GM19035 (cell line): ENCODE measurements around the gene IGF2.

ENCODE experiments used
- ATAC-seq: cut with Tn5 transposase; IDR thresholded peaks from one replicate; pipeline ENCODE4 v1.9.1; 2021; ENCODE audit not compliant: unreplicated experiment

The IGF2 gene

DNA sequence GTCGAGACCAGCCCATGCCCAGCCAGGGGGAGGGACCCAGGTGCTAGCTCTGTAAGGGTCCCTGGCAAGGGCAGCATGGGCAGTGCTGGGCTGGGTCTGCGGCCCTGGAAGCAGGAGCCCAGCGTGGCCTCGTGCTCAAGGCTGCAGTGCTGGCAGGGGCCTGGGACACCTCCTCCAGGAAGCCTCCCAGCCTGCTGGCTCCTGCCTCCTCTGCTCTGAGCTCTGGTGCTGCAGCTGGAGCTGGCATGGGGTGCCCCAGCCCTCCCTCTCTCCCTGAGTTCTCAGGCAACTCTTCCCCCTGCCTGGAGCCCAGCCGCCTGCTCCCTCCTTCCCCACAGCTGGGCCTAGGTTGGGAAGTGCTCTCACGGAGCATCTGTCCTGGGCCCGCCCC is 15.0 kb upstream of the IGF2 start:
- no peak for ATAC-seq

DNA sequence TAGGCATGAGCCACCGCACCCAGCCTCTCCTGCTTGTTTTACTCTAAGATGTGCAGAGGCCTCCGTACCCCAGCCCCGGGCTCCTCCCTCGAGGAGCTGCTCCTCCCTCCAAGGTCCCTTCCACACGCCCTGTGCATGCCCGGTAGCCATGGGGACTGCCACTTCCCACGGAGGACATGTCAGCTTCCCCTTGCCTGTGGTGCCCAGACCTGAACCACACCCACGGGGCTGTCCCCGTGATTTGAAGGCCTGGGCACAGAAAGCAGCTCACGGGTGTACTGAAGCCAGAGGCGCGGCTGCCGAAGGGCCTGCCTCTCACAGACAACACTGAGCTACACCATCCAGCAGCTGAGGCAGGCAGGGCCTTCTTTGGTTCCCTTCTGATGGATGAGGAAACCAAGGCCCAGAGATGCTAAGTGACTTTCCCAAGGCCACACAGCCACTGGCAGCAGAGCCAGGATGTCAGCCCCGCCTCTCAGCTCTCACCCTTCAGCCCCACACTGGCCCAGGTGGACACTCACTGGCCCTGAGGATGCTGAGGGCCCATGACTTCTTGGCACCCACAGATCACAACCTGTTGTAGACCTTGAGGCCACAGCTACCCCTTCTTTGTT is 14.5 kb upstream of the IGF2 start:
- no peak for ATAC-seq

DNA sequence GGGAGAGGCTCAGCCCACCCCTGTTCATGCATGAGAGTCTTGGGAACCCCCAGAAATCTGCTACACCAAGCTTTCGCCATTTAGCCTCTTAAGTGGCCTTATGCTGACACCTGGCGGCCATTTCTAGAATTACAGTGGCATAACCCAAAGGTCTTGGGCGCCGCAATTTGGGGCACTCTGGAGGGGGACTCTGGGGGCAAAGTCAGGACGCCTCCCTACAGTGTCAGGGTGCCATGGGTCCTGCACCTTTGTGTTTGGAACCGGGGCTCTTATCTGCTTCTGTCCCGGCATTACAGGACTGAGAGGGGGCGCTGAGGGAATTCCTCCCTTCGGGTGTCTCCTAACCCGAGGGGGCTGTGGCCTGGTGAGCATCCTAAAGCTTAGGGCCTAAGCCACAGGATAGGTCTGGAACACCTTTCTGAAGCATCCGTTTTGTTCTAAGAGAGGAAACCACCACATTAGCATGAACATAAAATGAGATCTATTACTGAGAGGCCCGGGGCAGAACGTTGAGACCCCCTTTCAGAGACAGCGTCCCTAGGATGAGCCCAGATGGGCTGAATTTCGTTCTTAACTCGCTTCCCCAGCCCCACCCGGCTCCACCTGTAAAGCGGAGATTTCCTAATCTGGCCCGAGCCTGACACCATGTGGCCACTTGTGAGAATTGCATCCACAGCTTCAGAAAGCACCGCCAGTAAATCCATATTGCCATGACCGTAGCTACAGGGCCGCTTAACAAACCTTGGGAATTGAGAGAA is 12.5 kb upstream of the IGF2 start:
- no peak for ATAC-seq

DNA sequence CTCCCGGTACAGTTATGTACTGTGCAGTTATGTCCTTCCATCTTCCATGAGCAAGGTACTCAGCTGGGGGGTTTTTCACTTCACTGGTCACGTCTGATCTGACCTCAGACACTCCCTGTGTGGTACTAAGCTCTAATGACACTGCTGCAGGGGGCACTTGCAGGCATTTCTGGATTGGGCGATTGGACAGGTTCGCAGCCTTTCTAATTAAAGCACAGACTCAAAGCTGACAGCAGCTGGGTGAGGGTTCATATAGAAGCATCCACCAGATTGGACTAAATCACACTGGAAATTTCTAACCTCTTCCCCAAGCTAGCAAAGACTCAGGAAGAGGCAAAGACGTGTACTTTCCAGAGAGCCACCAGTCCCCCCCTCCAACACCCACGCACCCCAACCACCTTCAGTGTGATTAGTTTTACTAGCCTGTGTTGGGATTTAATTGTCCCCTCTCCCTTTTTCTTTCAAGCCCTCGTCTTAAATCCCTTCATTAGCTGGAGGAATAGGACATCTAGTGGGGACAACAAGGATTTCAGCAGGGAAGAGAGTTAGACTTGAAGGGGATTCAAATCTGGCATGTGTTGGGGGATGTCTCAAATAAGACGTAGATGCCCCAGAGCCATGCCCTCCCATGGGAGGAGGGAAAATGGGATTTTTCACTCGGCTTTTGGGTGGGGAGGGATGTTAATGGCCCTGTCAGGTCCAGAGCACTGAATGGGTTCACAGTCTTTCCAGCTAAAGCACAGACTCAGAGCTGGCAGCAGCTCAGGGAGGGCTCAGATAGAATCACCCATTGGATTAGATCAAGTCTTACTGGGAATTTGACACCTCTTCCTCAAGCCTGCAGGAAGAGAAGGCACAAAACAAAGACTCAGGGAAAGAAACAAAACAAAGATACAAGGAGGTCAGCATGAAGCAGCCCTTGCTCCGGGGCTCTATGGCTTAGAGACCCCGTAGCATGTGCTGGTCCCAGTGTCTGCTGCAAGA is 11.0 kb upstream of the IGF2 start:
- ATAC-seq = no peak

DNA sequence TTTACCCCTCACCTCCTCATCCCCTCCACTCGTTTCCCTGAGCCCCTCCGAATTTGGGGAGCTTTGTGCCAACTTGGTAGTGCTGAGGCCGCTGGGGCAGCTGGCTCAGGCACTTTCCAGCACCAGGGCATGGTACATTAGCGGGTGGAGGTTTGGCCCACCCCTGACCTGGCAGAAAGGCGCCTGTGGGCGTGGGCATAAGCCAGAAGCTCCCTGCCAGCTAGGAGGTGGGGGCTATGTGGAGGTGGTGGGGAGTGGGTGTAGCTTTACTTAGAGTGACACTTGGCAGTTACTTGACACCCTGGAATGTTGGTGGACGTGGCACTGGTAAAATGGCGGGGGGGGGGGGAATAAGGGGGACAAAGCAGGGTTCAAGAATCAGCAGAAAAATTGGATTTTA is 10.3 kb upstream of the IGF2 start:
- ATAC-seq = no peak

DNA sequence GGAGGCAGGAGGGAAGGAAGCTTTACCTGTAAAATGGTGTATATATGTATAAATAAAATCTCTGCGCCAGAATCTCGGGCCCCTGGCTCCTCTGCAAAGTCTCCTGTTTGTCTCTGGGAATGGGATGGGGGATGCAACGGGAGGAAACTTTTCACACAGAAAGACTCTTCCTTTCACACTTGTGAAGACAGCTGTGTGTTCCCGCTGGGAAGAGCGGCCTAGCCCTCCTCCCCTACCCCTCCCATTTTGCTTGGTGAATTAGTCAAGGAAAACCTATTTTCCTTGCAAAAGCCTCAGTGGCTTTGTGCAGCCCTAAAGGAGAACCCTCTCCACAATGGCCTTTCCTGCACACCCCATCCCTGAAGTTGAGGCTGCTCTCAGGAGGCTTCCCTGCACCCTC is 9.4 kb upstream of the IGF2 start:
- ATAC-seq = no peak

DNA sequence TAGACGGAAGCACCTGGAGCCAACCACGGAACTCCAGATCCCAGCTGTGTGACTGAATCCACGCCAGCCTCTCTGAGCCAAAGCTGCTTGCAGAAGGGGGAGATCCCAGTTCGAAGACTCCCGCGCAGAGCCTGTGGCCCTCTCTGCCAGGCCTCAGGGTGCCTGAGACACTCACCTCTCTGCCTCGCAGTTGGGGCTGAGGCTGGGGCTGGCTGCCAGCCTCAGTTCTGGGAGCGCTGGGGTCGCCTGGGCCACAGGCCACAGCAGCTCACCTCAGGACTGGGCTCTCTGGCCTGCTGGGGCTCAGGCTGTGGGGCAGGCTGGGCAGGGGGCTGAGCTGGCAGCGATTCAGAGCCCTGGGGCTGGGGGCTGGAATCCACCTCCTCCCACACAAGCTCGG is 8.2 kb upstream of the IGF2 start:
- no peak for ATAC-seq

DNA sequence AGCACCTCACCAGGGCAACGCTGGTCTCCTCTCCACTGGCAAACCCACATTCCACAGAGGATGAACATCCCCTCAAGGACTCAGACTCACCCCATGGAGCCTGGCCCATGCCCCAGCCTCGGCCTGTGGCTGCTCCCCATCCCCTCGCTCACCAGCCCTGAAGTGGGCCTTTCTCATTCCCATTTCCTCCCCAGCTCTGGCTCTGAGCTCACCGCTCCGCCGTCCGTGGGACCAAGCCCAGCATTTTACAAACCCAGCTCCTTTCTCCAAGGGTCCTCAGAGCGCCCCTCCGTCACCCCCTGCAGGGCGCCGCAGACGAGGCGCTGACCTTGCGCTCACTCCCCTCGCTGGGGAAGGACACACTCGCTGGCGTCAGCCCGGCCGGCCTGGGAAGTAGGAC is 6.9 kb upstream of the IGF2 start:
- no peak for ATAC-seq

DNA sequence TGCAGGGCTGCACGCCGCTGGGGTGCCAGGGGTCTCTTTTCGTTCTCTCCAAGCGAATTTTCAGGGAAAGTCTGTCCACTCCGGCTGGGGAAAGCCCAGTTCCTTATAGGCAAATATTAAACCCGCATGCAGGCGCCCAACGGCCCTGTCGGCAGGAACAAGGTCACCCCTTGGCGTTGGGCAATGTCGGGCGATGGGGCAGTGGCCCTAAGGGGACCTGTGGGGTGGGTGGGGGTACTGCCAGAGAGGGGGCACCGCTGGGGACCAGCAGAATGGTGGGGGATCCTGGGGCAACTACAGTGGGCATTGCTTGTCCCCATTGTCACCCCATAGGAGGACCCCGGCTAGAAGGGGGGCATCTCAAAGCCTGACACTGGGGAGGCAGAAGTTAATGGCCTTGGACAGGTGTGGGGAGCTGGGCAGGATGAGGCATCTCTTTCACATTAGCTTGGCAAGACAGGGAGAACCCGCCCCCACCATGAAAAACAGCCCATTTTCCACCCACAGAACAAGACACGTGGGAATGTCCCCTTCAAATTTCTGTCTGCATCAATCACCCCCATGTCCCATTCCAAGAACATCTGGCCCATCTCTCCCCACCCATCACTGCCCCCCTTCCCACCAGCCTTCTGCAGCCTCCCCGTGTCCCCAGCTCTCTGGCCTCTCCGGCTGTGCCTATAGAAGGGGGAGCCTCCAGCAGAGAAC is 5.5 kb upstream of the IGF2 start:
- ATAC-seq = no peak

DNA sequence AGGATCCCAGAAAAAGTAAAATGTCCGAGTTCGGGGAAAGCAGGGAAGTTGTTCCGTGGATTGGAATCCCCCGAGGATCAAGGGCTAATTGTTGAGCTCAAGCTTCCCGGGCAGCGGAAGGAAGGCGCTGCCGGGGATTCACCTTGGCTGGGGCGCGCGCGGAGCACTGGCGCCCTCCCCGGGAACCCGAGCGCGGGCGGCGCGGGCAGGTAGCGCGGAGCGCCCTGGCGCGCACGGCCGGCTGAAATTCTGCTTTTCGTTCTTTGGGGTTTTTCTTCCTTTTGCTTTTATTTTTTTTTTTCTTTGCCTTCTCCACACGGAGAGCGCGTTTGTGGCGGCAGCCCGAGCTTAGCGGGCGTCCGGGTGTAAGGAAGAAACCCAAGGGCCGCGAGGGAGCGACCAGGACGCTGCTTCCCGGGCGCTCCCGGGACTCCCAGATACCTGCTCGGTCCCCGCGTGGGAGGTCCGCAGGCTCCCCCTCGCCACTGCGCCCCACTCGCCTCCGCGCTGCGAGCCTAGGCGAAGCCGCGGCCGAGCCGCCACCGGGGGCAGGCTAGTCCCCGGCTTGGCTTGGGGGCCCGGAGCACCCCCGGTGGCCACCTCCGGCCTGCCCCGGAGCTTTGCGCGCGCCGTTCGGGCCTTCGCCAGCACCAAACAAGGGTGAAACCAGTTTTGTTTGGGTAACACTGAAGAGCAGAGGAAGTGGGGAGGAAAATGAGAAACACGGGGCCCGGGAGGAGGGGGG is 4.8 kb upstream of the IGF2 start:
- no peak for ATAC-seq

DNA sequence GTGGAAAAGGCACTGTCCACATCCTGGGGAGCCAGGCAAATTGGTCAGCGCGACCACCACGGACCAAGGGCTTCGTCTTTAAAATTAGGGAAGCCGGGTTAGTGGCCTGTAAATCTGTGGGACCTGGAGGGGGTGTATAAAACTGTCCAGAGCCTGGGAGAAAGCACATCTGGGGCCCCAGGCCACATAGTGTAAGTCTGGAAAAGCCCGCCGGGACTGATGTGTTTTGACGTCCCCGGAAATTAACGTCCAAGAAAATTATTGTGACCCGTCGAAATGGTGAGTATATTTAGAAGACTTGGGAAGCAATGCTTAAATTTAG is 4.2 kb upstream of the IGF2 start:
- no peak for ATAC-seq

DNA sequence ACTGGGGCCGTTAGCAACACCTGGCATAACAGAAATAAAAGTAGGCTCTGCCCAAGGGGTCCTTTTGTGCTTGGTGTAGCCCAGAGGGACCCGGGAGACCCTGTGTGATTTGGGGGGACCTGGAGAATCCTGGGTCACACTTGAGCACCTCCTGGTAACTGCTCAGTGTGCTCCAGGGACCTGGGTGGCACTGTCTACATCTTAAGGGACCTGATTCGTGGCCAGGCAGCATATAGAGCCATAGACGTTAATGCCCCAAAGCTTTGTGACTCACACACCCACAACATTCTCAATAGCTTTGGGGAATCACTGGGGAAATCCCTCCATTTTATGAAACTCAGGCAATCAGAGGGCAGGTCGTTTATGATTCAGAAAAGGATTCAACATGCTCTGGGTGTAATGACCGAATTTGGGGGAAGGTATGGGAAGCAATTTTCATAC is 3.6 kb upstream of the IGF2 start:
- no peak for ATAC-seq

DNA sequence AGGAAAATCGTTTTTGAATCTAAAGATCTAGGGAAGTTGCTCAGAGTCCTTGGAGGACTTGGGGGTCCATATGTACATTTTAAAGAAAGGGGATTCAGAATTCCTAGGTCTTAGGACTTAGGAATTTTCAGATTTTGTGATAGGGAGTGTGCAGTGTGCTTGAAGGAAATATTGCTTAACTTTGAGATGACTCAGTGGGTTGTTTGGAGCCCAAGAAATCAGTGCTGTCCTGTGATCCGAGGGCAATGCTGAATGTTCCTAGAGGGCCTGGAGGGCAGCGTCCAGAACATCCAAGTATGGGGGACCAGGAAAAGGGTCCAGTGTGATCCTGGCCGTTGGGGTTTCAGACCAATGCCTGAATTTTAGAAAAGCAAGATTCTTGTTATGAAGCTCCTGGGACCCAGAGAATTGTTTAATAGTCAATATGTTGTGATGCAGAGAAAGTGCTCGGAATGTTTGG is 3.1 kb upstream of the IGF2 start:
- no peak for ATAC-seq

DNA sequence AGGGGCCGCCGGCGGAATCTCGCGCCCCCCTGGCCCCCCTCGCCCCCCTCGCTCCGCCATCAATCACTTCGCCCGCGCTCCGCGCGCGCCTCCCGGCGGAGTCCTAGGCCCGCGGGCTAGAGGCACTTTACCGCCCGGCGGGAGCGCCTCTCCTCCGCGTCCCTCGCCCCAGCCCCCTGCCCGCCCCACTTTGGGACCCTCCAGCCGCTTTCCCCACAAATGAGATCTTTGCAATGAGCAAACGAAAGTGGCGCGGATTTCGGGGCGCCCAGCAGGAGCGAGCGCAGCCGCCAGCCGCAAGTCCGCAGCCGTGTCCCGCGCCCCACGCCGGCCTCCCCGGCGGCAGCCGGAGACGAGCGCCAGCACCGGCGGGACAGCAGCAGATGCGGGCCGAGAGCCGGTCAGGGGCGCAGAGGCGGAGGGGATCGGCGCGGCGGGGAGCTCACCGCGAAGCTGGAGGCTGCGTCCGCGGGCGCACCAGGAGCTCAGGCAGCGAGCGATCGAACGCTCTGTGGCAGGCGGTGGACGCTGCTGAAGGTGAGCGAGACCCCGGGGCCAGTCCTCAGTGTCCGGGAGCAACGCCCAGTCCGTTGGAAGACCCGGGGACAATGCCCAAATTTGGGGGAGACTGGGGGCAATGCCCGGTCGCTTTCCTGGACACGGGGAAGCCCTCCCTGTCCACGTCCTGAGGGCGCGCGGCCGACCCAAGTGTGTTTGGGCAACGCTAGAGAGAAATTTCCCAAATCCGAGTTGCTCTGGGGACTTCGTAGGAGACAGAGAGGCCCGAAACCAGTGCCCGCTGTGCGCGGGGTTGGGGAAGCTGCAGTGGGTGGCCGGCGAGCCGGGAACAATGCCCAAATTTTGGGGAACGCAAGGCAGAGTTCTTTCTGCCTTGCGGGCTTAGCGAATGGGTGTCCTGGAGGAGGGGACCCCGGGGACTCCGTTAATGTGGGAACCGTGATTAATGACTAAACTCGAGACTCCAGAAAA is 1.5 kb upstream of the IGF2 start:
- no peak for ATAC-seq

DNA sequence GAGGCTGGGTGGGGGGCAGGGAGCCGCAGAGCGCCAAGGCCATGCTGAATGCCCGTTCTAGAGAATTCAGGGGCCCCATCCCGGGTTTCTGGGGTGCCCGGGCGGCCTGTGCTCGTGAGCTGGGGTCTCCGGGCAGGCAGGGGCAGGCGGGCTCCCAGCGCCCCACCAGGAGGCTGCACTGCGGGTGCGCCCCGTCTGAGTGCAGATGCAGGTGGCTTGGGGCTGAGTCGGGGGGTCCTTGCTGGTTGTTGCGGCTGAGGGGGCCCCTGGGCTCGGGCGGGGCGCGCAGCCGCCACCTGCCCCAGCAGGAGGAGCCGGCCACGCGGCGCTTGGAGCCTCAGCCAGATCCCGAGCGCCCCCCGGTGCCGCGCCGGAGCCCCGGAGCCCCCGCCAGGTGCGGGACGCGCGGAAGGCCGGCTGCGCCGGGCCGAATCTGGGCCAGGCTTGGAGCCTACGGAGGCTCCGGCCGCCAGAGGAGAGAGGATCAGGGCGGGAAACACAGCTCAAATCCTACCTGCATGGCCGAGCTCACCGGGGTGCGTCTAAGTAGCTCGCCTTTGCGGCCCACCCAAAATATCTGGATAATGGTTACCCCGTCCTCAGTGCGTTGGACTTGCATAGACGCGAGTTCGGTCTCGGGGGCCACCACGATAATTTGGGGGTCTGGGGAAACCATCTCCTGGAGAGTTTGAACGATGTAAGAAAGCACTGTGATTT is 590 bp upstream of the IGF2 start:
- ATAC-seq = no peak

DNA sequence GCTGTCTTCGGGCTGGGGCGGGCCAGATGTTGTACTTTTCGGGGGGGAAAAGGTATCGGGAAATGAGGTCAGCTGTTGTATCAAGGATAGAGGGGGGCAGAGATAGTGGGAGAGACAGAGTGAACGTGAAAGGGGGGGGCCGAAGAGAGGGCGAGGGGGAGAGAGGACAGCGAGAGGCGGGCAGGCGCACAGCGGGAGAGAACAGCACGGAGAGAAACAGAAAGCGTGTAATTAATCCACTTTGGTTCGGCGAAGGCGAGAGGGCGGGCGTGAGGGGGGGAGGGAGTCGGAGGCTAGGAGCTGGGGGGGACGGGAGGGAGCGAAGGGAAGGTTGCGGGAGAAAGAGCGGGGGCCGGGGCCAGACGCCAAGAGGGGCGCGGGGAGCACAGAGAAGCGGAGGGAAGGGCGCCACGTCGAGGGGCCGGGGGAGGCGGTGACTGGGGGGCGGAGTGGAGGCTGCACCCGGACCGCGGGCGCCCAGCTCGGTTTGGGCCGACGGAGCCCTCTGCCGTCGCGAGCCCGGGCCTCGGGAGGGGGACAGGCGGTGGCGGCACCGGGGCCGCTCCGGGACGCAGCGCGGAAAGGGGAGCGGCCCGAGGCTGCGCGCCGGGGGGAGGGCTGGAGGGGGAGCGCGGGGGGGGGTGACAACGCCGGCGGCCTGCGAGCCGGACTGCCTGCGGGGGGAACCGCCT is 612 bp downstream of the IGF2 start:
- no peak for ATAC-seq

DNA sequence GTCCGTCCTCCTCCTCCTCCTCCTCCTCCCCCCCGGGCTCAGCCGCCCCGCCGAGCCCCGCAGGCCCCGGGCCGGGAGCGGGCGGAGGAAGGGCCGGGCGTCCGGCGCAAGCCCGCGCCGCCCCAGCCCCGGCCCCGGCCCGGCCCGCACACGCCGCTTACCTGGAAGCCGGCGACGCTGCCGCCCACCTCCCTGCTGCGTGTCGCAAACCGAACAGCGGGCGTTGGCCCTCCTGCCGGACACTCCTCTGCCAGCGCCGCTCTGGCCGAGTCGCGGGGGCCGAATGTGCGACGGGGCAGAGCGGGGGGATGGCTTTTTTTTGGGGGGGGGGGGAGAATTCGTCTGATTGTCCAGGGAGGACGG is 1.1 kb downstream of the IGF2 start:
- no peak for ATAC-seq
